Type B pancreatic cell (in vitro differentiated cells): ENCODE data around the gene IL1RAPL1. TPM values are rescaled to one million over a fixed set of nuclear protein-coding genes. Genes with fewer than 3 reads are reported as not detected.

Experiments used
- DNase-seq: peaks from one replicate; pipeline ENCODE4 v3.0.0; 2021; ENCODE audit warnings: mixed read lengths; ENCODE audit not compliant: unreplicated experiment; ENCODE audit errors: extremely low spot score
- H3K27ac Mint-ChIP-seq: 2 replicates; pipeline ENCODE4 v1.8.0; 2021; ENCODE audit warnings: mild to moderate bottlenecking, mixed read lengths
- H3K27me3 Mint-ChIP-seq: 2 replicates; pipeline ENCODE4 v1.8.0; 2021; ENCODE audit warnings: mixed read lengths
- H3K36me3 Mint-ChIP-seq: 2 replicates; pipeline ENCODE4 v1.8.0; 2021; ENCODE audit warnings: mixed read lengths
- H3K4me1 Mint-ChIP-seq: one replicate; pipeline ENCODE4 v1.8.0; 2021; ENCODE audit warnings: mixed read lengths; ENCODE audit not compliant: unreplicated experiment
- H3K4me3 Mint-ChIP-seq: 2 replicates; pipeline ENCODE4 v1.8.0; 2021; ENCODE audit warnings: mild to moderate bottlenecking, mixed read lengths
- H3K9me3 Mint-ChIP-seq: 2 replicates; pipeline ENCODE4 v1.8.0; 2021; ENCODE audit warnings: mixed read lengths
- CTCF ChIP-seq: fragments of 200-600 bp; sonication (generic); conservative IDR thresholded peaks from 2 replicates; pipeline ENCODE4 v1.5.0; 2021; ENCODE audit warnings: antibody characterized with exemption, mild to moderate bottlenecking
- total RNA-seq: library from RNA; stranded (reverse); gene quantifications from 2 replicates; pipeline ENCODE4 v1.2.1, GENCODE V29; 2021; ENCODE audit warnings: low replicate concordance

The IL1RAPL1 gene
- total RNA-seq, 1 donor from 2014 or later = 2.6 TPM

- Mint-ChIP-seq H3K27ac (no peak overlapping the region), H3K4me1 (peaks cover 5% of the 10 kb centered on the region), H3K27me3 (peaks cover 4% of the 10 kb centered on the region), H3K4me3 (peak overlapping the region; percentile 33), H3K36me3 (no peaks in the 10 kb centered on the region), H3K9me3 (no peaks in the 10 kb centered on the region)
- peak; percentile 84 for TF ChIP-seq CTCF
- no peak for DNase-seq
These were observed 891.3 kb downstream of the IL1RAPL1 start for GRCh38 chrX:29478336-29479069.

DNA sequence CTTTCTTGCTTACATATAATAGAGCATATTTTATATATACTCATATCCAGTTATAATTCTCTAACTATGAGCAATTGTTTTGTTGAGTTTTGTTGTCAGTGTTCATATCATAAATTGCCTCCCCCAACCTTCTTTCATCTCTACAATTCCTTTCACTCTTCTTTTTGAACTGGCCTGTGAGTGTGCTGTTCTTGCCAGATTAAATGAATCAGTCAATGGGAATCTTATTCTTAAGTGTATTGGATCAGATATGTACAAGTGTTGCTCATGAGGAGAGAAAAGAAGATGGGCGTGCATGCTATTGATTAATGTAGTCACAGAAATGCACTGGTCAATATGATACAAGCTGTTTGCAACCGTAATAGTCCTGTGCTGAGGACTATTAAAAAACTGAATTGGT, 900.0 kb downstream of the IL1RAPL1 start:
- H3K27ac Mint-ChIP-seq = no peak overlapping the region
- no peak for DNase-seq
- no peak overlapping the region for H3K4me3 Mint-ChIP-seq

DNA sequence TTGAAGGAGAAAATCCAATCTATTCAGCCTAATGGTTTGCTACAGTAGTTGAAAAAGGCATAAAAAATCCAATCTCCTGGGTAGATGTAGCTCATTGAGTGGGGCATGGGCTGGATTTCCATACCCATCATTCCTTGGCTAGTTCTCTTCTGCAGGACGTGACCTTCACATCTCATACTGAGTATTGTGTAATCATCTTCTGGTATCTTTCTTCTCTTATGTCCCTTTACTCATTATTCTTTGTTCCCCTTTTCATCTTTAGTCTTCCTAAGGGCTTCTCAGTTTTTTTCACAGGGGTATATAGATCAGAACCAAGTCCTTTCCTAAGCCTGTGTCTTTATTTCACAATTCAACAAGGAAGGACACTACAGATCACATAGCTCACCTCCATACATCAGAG, 900.5 kb downstream of the IL1RAPL1 start:
- no peak overlapping the region for H3K4me3 Mint-ChIP-seq
- H3K27ac Mint-ChIP-seq = no peak overlapping the region
- H3K27me3 Mint-ChIP-seq = no peaks in the 10 kb centered on the region
- no peak for TF ChIP-seq CTCF
- DNase-seq = no peak
- peaks cover 3% of the 10 kb centered on the region for H3K4me1 Mint-ChIP-seq
- no peaks in the 10 kb centered on the region for H3K36me3 Mint-ChIP-seq
- no peaks in the 10 kb centered on the region for H3K9me3 Mint-ChIP-seq

More for the DNA sequence above, 900.0 kb downstream of the IL1RAPL1 start:
- Mint-ChIP-seq H3K27me3 (no peaks in the 10 kb centered on the region), H3K36me3 (no peaks in the 10 kb centered on the region), H3K9me3 (no peaks in the 10 kb centered on the region), H3K4me1 (peaks cover 3% of the 10 kb centered on the region)
- TF ChIP-seq CTCF = no peak

DNA sequence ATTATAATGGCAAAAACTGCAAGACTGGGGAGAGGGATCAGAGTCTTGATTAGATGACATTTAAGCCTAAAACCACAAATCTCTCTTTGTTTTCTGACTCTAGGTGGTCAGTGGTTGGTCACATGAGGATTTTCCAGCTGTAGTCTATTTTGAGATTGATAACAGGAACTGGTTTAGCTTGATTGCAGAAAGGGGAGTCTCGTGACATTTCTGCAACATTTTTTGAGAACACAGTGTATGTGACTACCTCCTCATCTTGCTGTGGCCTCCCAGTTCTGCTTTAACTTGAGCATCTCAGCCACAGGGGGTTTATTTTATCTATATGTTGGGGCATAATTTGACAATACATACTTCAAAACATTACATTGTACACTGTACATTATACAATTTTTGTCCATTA, 901.7 kb downstream of the IL1RAPL1 start:
- Mint-ChIP-seq H3K4me1 (peaks cover 3% of the 10 kb centered on the region), H3K27me3 (no peaks in the 10 kb centered on the region), H3K36me3 (no peaks in the 10 kb centered on the region), H3K9me3 (no peaks in the 10 kb centered on the region), H3K27ac (no peak overlapping the region), H3K4me3 (no peak overlapping the region)
- no peak for DNase-seq
- no peak for TF ChIP-seq CTCF

- Mint-ChIP-seq H3K27ac (no peak overlapping the region), H3K36me3 (no peaks in the 10 kb centered on the region), H3K4me3 (no peak overlapping the region), H3K27me3 (no peaks in the 10 kb centered on the region), H3K9me3 (no peaks in the 10 kb centered on the region), H3K4me1 (peaks cover 3% of the 10 kb centered on the region)
- DNase-seq = no peak
- TF ChIP-seq CTCF = no peak
These were observed 903.4 kb downstream of the IL1RAPL1 start for GRCh38 chrX:29490606-29491005.
